Naive thymus-derived CD4-positive, alpha-beta T cell (primary cell): ENCODE results near the gene CHD9. TPM values are rescaled to one million over a fixed set of nuclear protein-coding genes. Genes with fewer than 3 reads are reported as not detected.

Experiments
- ATAC-seq: fragments of 150-1000 bp; cut with Tn5 transposase; 2 replicates; pipeline ENCODE4 v1.10.0; 2021; ENCODE audit warnings: mild to moderate bottlenecking, moderate library complexity
- CTCF ChIA-PET: fragments of 350-600 bp; sonication (Branson Sonifier 250); formaldehyde crosslinking; loops from one replicate; lab custom pipeline; 2021; ENCODE audit warnings: antibody characterized with exemption; lab: Charles Lee
- POLR2A ChIA-PET: fragments of 350-600 bp; sonication (Branson Sonifier 250); formaldehyde crosslinking; loops from one replicate; lab custom pipeline; 2021; ENCODE audit warnings: antibody characterized with exemption, inconsistent platforms; lab: Charles Lee
- DNase-seq, 9 donors: peaks; one replicate each; pipeline versions ENCODE4 v3.0.0 to v3.0.0-alpha.2; 2020 to 2022; ENCODE audit warnings: mixed read lengths in 1 of 9
- H3K27ac ChIP-seq: one replicate; pipeline ENCODE4 v1.7.0; 2013; ENCODE audit warnings: mild to moderate bottlenecking, low read depth, low read length, moderate library complexity
- H3K27me3 ChIP-seq, 2 donors: one replicate each; pipeline ENCODE4 v1.7.0; 2013; ENCODE audit warnings: low read length in 2 of 2, mild to moderate bottlenecking in 2 of 2, moderate library complexity in 2 of 2; ENCODE audit not compliant: control insufficient read depth in 2 of 2, insufficient read depth in 2 of 2
- H3K36me3 ChIP-seq, 3 experiments: 1 replicate in 2 of 3; 2 replicates in 1 of 3; pipeline ENCODE4 v1.7.0; 2013; ENCODE audit warnings: low read length in 3 of 3, mild to moderate bottlenecking in 3 of 3, moderate library complexity in 1 of 3; ENCODE audit not compliant: insufficient read depth in 3 of 3, control insufficient read depth in 2 of 3
- H3K4me1 ChIP-seq, 2 donors: one replicate each; pipeline ENCODE4 v1.7.0; 2013; ENCODE audit warnings: low read length in 2 of 2, mild to moderate bottlenecking in 2 of 2, moderate library complexity in 1 of 2; ENCODE audit not compliant: control insufficient read depth in 2 of 2, insufficient read depth in 2 of 2
- H3K4me3 ChIP-seq: 2 replicates; pipeline ENCODE4 v1.7.0; 2013; ENCODE audit warnings: mild to moderate bottlenecking, low read length
- H3K9me3 ChIP-seq, 3 experiments: 1 replicate in 2 of 3; 2 replicates in 1 of 3; pipeline ENCODE4 v1.7.0; 2013; ENCODE audit warnings: low read length in 3 of 3; ENCODE audit not compliant: control insufficient read depth in 2 of 3
- H3K27ac Mint-ChIP-seq, 9 donors: one replicate each; pipeline ENCODE4 v1.8.0; 2020 to 2022; ENCODE audit warnings: mixed read lengths in 9 of 9, mild to moderate bottlenecking in 8 of 9, moderate library complexity in 5 of 9, inconsistent platforms in 2 of 9
- H3K27me3 Mint-ChIP-seq, 5 donors: one replicate each; pipeline ENCODE4 v1.8.0; 2021 to 2022; ENCODE audit warnings: mixed read lengths in 5 of 5, mild to moderate bottlenecking in 1 of 5
- H3K36me3 Mint-ChIP-seq, 5 donors: one replicate each; pipeline ENCODE4 v1.8.0; 2020 to 2022; ENCODE audit warnings: mixed read lengths in 5 of 5, mild to moderate bottlenecking in 3 of 5, inconsistent platforms in 1 of 5
- H3K4me1 Mint-ChIP-seq, 7 donors: one replicate each; pipeline ENCODE4 v1.8.0; 2020 to 2022; ENCODE audit warnings: mixed read lengths in 7 of 7, mild to moderate bottlenecking in 3 of 7, inconsistent platforms in 1 of 7
- H3K4me3 Mint-ChIP-seq, 10 donors: one replicate each; pipeline ENCODE4 v1.8.0; 2020 to 2022; ENCODE audit warnings: mild to moderate bottlenecking in 10 of 10, mixed read lengths in 10 of 10, moderate library complexity in 6 of 10, inconsistent platforms in 2 of 10
- H3K9me3 Mint-ChIP-seq, 11 donors: one replicate each; pipeline ENCODE4 v1.8.0; 2020 to 2022; ENCODE audit warnings: mixed read lengths in 11 of 11, mild to moderate bottlenecking in 4 of 11, inconsistent platforms in 1 of 11, moderate library complexity in 1 of 11
- intact Hi-C, 2 donors: fragments of 100-400 bp; cut with micrococcal nuclease; formaldehyde crosslinking; loops; one replicate each; pipeline ENCODE4 v1.15.1; 2023
- polyA plus RNA-seq, 2 donors: library from polyadenylated mRNA; unstranded; fragments of 300-500 nt; fragmentation: Illumina TruSeq; gene quantifications; one replicate each; pipeline ENCODE4 v1.2.3, GENCODE V29; 2021
- total RNA-seq, 6 experiments: library from RNA in 5 of 6; stranded (reverse) in 5 of 6; gene quantifications; 1 replicate in 5 of 6; 2 replicates in 1 of 6; pipeline ENCODE4 v1.2.3 and lab custom pipeline; 2021 to 2026

Gene CHD9
- total and polyA plus RNA-seq, 7 experiments from 2014 or later: 23.8 to 46.4 (median 30.6) TPM

DNA sequence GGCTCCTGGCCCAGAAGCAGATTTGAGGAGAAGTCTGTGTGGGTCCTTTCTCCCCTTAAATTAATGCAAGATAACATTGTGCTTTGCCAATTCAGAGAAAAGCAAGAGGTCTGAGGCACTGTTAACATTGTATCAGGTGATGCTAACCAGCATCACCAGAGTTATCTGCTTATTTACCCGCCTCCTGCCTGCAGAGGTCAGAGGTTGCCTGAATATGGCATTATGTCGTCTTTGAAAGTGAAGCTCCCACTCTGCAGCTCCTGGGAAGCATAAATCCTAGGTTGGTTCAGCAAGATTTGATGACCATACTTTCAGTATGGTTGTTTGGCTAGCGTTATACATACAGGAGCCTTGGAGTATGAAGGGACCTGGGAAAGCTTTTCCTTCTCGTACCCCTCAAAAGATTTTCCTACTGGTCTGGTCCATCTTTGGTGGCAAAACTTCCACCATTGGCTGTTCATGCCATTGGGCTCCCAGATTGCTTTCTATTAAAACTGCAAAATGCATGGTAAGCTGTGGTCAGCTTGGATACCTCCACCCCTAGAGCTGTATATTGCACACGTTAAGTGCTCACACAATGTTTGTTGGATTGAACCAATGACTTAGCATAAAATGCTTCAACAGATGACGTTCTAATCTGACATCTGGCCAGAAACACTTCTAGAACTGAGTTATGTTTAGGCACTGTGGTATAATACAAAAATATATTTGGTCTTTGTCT lies 24.1 kb downstream of the CHD9 start:
- peaks cover 4 to 21% (median 10%) of the 10 kb centered on the region in 5 donors for H3K36me3 Mint-ChIP-seq
- POLR2A ChIA-PET: no interaction called here
- peaks cover 0 to 12% (median 0%) of the 10 kb centered on the region in 5 donors for H3K27me3 Mint-ChIP-seq
- peaks cover 0 to 8% (median 0%) of the 10 kb centered on the region in 7 donors for H3K4me1 Mint-ChIP-seq
- CTCF ChIA-PET: no interaction called here
- no peak overlapping the region for H3K27ac Mint-ChIP-seq
- H3K4me3 ChIP-seq: no peak overlapping the region
- DNase-seq (no peak), ATAC-seq (no peak)
- no peaks in the 10 kb centered on the region for H3K27me3 ChIP-seq
- no peak overlapping the region for H3K27ac ChIP-seq
- intact Hi-C loops: no loop called here
- no peaks in the 10 kb centered on the region for H3K9me3 ChIP-seq
- no peak overlapping the region for H3K4me3 Mint-ChIP-seq
- no peaks in the 10 kb centered on the region for H3K4me1 ChIP-seq
- H3K36me3 ChIP-seq: no peaks in the 10 kb centered on the region
- H3K9me3 Mint-ChIP-seq: peaks cover 0 to 19% (median 2%) of the 10 kb centered on the region in 11 donors

- ATAC-seq (no peak), DNase-seq (no peak)
- H3K9me3 Mint-ChIP-seq: peaks cover 0 to 6% (median 0%) of the 10 kb centered on the region in 11 donors
- peaks cover 0 to 12% (median 8%) of the 10 kb centered on the region in 5 donors for H3K36me3 Mint-ChIP-seq
- H3K27me3 Mint-ChIP-seq: peaks cover 0 to 13% (median 0%) of the 10 kb centered on the region in 5 donors
- no peaks in the 10 kb centered on the region for H3K27me3 ChIP-seq
- H3K4me3 ChIP-seq: no peak overlapping the region
- H3K4me3 Mint-ChIP-seq: no peak overlapping the region
- intact Hi-C loops: no loop called here
- ChIA-PET CTCF (no interaction called here), POLR2A (no interaction called here)
- H3K27ac Mint-ChIP-seq: no peak overlapping the region
- H3K4me1 ChIP-seq: no peaks in the 10 kb centered on the region
- H3K36me3 ChIP-seq: no peaks in the 10 kb centered on the region
- no peaks in the 10 kb centered on the region for H3K9me3 ChIP-seq
- peaks cover 0 to 8% (median 0%) of the 10 kb centered on the region in 7 donors for H3K4me1 Mint-ChIP-seq
- no peak overlapping the region for H3K27ac ChIP-seq
These were observed 25.7 kb downstream of the CHD9 start for GRCh38 chr16:53080345-53081031.

- H3K27me3 Mint-ChIP-seq: peaks cover 0 to 13% (median 0%) of the 10 kb centered on the region in 5 donors
- H3K4me3 ChIP-seq: no peak overlapping the region
- H3K4me1 Mint-ChIP-seq: peaks cover 0 to 8% (median 0%) of the 10 kb centered on the region in 7 donors
- no peak for DNase-seq
- no peak overlapping the region for H3K27ac ChIP-seq
- ATAC-seq: no peak
- no peaks in the 10 kb centered on the region for H3K9me3 ChIP-seq
- peaks cover 0 to 3% (median 0%) of the 10 kb centered on the region in 11 donors for H3K9me3 Mint-ChIP-seq
- no peaks in the 10 kb centered on the region for H3K27me3 ChIP-seq
- H3K36me3 Mint-ChIP-seq: peaks cover 0 to 8% (median 3%) of the 10 kb centered on the region in 5 donors
- no peaks in the 10 kb centered on the region for H3K36me3 ChIP-seq
- POLR2A ChIA-PET: no interaction called here
- H3K4me1 ChIP-seq: no peaks in the 10 kb centered on the region
- H3K4me3 Mint-ChIP-seq: no peak overlapping the region
- CTCF ChIA-PET: no interaction called here
- intact Hi-C loops: no loop called here
- H3K27ac Mint-ChIP-seq: no peak overlapping the region
These were observed 26.2 kb downstream of the CHD9 start for GRCh38 chr16:53081032-53081424.

- DNase-seq (no peak), ATAC-seq (no peak)
- ChIA-PET CTCF (no interaction called here), POLR2A (no interaction called here)
- no peaks in the 10 kb centered on the region for H3K9me3 ChIP-seq
- no peaks in the 10 kb centered on the region for H3K36me3 ChIP-seq
- no peak overlapping the region for H3K4me3 ChIP-seq
- Mint-ChIP-seq H3K9me3 (peaks cover 0 to 3% (median 0%) of the 10 kb centered on the region in 11 donors), H3K27me3 (peaks cover 0 to 13% (median 0%) of the 10 kb centered on the region in 5 donors), H3K27ac (no peak overlapping the region), H3K36me3 (peaks cover 0 to 8% (median 3%) of the 10 kb centered on the region in 5 donors), H3K4me3 (no peak overlapping the region), H3K4me1 (peaks cover 0 to 8% (median 0%) of the 10 kb centered on the region in 7 donors)
- intact Hi-C loops: no loop called here
- H3K27ac ChIP-seq: no peak overlapping the region
- no peaks in the 10 kb centered on the region for H3K27me3 ChIP-seq
- no peaks in the 10 kb centered on the region for H3K4me1 ChIP-seq
These were observed 27.1 kb downstream of the CHD9 start for GRCh38 chr16:53081686-53082407.

DNA sequence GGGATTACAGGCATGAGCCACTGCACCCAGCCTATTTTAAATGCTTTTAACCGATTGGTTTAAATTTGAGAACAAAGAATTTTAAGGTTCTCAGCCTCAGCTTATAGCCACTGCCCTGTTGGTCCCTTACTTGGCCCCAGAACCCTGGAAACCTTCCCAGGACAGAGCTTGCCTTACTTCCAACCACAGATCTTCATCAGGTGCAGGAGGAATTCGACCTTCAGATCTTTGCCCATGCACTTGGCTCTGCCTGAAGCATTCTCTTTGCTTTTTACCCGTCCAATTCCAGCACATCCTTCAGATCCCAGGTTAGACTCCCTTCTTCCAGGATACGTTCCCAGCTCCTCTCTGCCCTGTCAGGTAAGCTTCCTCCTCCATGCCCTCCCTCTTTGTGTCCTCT lies 27.7 kb downstream of the CHD9 start:
- H3K9me3 ChIP-seq: no peaks in the 10 kb centered on the region
- ATAC-seq: no peak
- H3K27ac ChIP-seq: no peak overlapping the region
- peaks cover 0 to 3% (median 0%) of the 10 kb centered on the region in 11 donors for H3K9me3 Mint-ChIP-seq
- DNase-seq: no peak
- ChIA-PET CTCF (no interaction called here), POLR2A (no interaction called here)
- peaks cover 0 to 13% (median 0%) of the 10 kb centered on the region in 5 donors for H3K27me3 Mint-ChIP-seq
- H3K36me3 Mint-ChIP-seq: peaks cover 0 to 8% (median 3%) of the 10 kb centered on the region in 5 donors
- no peak overlapping the region for H3K4me3 ChIP-seq
- no peaks in the 10 kb centered on the region for H3K36me3 ChIP-seq
- intact Hi-C loops: no loop called here
- peaks cover 0 to 8% (median 0%) of the 10 kb centered on the region in 7 donors for H3K4me1 Mint-ChIP-seq
- no peaks in the 10 kb centered on the region for H3K27me3 ChIP-seq
- H3K27ac Mint-ChIP-seq: no peak overlapping the region
- no peak overlapping the region for H3K4me3 Mint-ChIP-seq
- no peaks in the 10 kb centered on the region for H3K4me1 ChIP-seq

DNA sequence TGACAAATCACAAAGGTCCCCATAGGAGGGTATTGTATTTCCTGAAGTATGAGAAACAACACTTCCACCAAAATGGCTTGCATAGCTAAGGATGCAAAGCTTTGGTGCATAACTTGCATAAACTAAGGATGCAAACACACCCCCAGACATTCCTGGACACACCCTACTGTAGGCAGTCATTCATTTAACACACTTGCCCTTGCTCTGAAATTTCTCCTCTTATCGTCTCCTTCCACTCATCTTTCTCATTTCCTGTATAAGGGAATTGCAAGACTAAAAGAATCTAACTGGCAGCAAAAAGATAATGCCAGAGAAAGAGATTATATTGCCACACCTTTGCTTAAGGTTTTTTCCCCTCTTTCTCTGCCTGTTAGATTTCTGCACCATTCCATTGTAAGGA lies 28.3 kb downstream of the CHD9 start:
- no peak overlapping the region for H3K27ac Mint-ChIP-seq
- Histone ChIP-seq H3K36me3 (no peaks in the 10 kb centered on the region), H3K27ac (no peak overlapping the region), H3K9me3 (no peaks in the 10 kb centered on the region), H3K4me1 (no peaks in the 10 kb centered on the region), H3K27me3 (no peaks in the 10 kb centered on the region), H3K4me3 (no peak overlapping the region)
- CTCF ChIA-PET: no interaction called here
- peaks cover 0 to 13% (median 0%) of the 10 kb centered on the region in 5 donors for H3K27me3 Mint-ChIP-seq
- H3K9me3 Mint-ChIP-seq: peaks cover 0 to 3% (median 0%) of the 10 kb centered on the region in 11 donors
- POLR2A ChIA-PET: no interaction called here
- no peak overlapping the region for H3K4me3 Mint-ChIP-seq
- DNase-seq (no peak), ATAC-seq (no peak)
- intact Hi-C loops: no loop called here
- peaks cover 0 to 8% (median 0%) of the 10 kb centered on the region in 7 donors for H3K4me1 Mint-ChIP-seq
- H3K36me3 Mint-ChIP-seq: peaks cover 0 to 6% (median 2%) of the 10 kb centered on the region in 5 donors
